ENCODE data around the gene ZNF236.
"Not testable (repeated sequence)": the region's sequence is repeated elsewhere in the genome, so short reads cannot be mapped to it uniquely, and the experiment has no call there.

The ZNF236 gene

DNA sequence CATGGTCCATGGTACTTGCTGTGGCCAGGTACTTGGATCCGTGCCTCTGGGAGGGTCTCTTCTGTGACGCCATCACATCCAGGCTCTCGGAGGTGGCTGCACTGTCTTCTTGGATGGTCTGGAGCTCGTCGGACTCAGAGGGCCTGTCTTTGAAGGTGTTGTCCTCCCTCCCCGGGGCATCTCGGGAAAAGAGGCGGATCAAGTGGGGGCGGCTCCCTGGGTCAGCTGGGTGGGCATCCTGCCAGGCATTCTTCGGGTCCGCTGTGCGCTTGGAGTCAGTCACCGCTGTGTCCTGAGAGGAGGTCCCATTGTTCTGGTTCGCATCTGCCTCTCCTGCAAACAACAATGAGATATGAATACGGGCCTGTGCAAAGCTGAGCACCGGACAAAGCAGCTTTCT lies 194.6 kb downstream of the ZNF236 start:
- DNase-seq (ENCODE audit: low read depth) = no peak
- H3K4me3 ChIP-seq (ENCODE audit: low read depth, low read length) = no peak overlapping the region
- no peak for TF ChIP-seq CTCF (IDR thresholded peaks at IDR 0.05; ENCODE audit: control insufficient read depth, extremely low read depth, insufficient read depth)

- H3K4me3 ChIP-seq (ENCODE audit: low read depth, low read length) = no peak overlapping the region
- TF ChIP-seq CTCF (IDR thresholded peaks at IDR 0.05; ENCODE audit: control insufficient read depth, extremely low read depth, insufficient read depth) = no peak
- no peak for DNase-seq (ENCODE audit: low read depth)
Observed at GRCh38 chr18:77017355-77017754, 195.0 kb downstream of the ZNF236 start.

GRCh38 chr18:77018650-77019049 lies 196.3 kb downstream of the ZNF236 start:
- not testable (repeated sequence) for H3K4me3 ChIP-seq (ENCODE audit: low read depth, low read length); DNase-seq (ENCODE audit: low read depth)

- H3K4me3 ChIP-seq (ENCODE audit: low read depth, low read length) = no peak overlapping the region
- no peak for TF ChIP-seq CTCF (IDR thresholded peaks at IDR 0.05; ENCODE audit: control insufficient read depth, extremely low read depth, insufficient read depth)
- DNase-seq (ENCODE audit: low read depth) = no peak
Observed at GRCh38 chr18:77019641-77020040, 197.3 kb downstream of the ZNF236 start.

Data from LNCaP clone FGC (cell line).